Astrocyte (in vitro differentiated cells and primary cell): ENCODE measurements around the gene SLC25A25.
"Not testable (repeated sequence)": the region's sequence is repeated elsewhere in the genome, so short reads cannot be mapped to it uniquely, and the experiment has no call there.

Source experiments
- CTCF ChIP-seq: IDR thresholded peaks from 2 replicates; pipeline ENCODE4 v1.5.1; 2011; ENCODE audit warnings: low read depth, mild to moderate bottlenecking, inconsistent platforms, low read length, moderate library complexity; ENCODE audit not compliant: insufficient read depth
- EZH2 ChIP-seq: IDR thresholded peaks from 2 replicates; pipeline ENCODE4 v1.6.1; 2012; ENCODE audit warnings: mild to moderate bottlenecking, low read length, inconsistent platforms; ENCODE audit not compliant: insufficient read depth

GRCh38 chr9:128129976-128130590 is 62.1 kb downstream of the SLC25A25 start:
- TF ChIP-seq CTCF, EZH2: not testable (repeated sequence)
